Suprapubic skin (tissue), 4 donors: Measurements from ENCODE around the gene FAM24A. TPM values are rescaled to one million over a fixed set of nuclear protein-coding genes. Genes with fewer than 3 reads are reported as not detected.
A peak's percentile ranks its signal among the peaks of the same experiment; 100 is the strongest.

Source experiments
- DNase-seq, 2 donors: peaks; one replicate each; pipeline ENCODE4 v3.0.0-alpha.2; 2019; ENCODE audit warnings: low spot score in 2 of 2
- H3K27ac ChIP-seq: fragments of 200-600 bp; sonication (generic); one replicate; pipeline ENCODE4 v1.5.1; 2019
- H3K27me3 ChIP-seq: fragments of 200-600 bp; sonication (generic); one replicate; pipeline ENCODE4 v1.5.1; 2019
- H3K36me3 ChIP-seq: fragments of 200-600 bp; sonication (generic); one replicate; pipeline ENCODE4 v1.5.1; 2019
- H3K4me1 ChIP-seq: fragments of 200-600 bp; sonication (generic); one replicate; pipeline ENCODE4 v1.5.1; 2019
- H3K4me3 ChIP-seq: fragments of 200-600 bp; sonication (generic); one replicate; pipeline ENCODE4 v1.5.1; 2019; ENCODE audit warnings: mild to moderate bottlenecking
- H3K9me3 ChIP-seq: fragments of 200-600 bp; sonication (generic); one replicate; pipeline ENCODE4 v1.5.1; 2019
- EP300 ChIP-seq: sonication (generic); formaldehyde crosslinking; IDR thresholded peaks from one replicate; pipeline ENCODE4 v1.6.1; 2017; ENCODE audit warnings: antibody characterized with exemption
- POLR2A ChIP-seq, 2 donors: fragments of 450-650 bp; IDR thresholded peaks; one replicate each; pipeline ENCODE4 v1.6.1; 2017; ENCODE audit warnings: antibody characterized with exemption in 2 of 2, mild to moderate bottlenecking in 2 of 2, moderate library complexity in 2 of 2
- POLR2AphosphoS5 ChIP-seq, 3 donors: sonication (generic); formaldehyde crosslinking; IDR thresholded peaks; one replicate each; pipeline ENCODE4 v1.6.1; 2017; ENCODE audit warnings: antibody characterized with exemption in 3 of 3
- WGBS: methylation state at CpG from one replicate; pipeline ENCODE4 v1.1.5; 2018; 5-methylcytosine and 5-hydroxymethylcytosine counted together
- total RNA-seq, 4 donors: library from RNA; depleted of rRNA; stranded (reverse); fragments of >200 nt; gene quantifications; one replicate each; pipeline ENCODE4 v1.1.0, GENCODE V29; 2016
- TF ChIP-seq, protein P1 (sequence below), 2 donors: fragments of 200-600 bp in 1 of 2; fragments of 450-650 bp in 1 of 2; sonication (generic) in 1 of 2; IDR thresholded peaks; one replicate each; pipeline ENCODE4 v1.5.1; 2016 to 2019; ENCODE audit warnings: antibody characterized with exemption in 2 of 2, mild to moderate bottlenecking in 1 of 2, moderate library complexity in 1 of 2

FAM24A gene
- total RNA-seq, 4 donors from 2014 or later: not detected

- TF ChIP-seq POLR2A (IDR thresholded peaks at IDR 0.05): no peak
- TF ChIP-seq EP300: no peak
- TF ChIP-seq POLR2AphosphoS5 (IDR thresholded peaks at IDR 0.05): no peak
- TF ChIP-seq, protein P1, sequence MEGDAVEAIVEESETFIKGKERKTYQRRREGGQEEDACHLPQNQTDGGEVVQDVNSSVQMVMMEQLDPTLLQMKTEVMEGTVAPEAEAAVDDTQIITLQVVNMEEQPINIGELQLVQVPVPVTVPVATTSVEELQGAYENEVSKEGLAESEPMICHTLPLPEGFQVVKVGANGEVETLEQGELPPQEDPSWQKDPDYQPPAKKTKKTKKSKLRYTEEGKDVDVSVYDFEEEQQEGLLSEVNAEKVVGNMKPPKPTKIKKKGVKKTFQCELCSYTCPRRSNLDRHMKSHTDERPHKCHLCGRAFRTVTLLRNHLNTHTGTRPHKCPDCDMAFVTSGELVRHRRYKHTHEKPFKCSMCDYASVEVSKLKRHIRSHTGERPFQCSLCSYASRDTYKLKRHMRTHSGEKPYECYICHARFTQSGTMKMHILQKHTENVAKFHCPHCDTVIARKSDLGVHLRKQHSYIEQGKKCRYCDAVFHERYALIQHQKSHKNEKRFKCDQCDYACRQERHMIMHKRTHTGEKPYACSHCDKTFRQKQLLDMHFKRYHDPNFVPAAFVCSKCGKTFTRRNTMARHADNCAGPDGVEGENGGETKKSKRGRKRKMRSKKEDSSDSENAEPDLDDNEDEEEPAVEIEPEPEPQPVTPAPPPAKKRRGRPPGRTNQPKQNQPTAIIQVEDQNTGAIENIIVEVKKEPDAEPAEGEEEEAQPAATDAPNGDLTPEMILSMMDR (IDR thresholded peaks at IDR 0.05): no peak
- H3K9me3 ChIP-seq: no peaks in the 10 kb centered on the region
- no peak overlapping the region for H3K27ac ChIP-seq
- DNase-seq: no peak
- WGBS: 83% methylated on average over 1 of the region's 1 CpG
- H3K36me3 ChIP-seq: peaks cover 29% of the 10 kb centered on the region
- H3K4me1 ChIP-seq: no peaks in the 10 kb centered on the region
- no peak overlapping the region for H3K4me3 ChIP-seq
- no peaks in the 10 kb centered on the region for H3K27me3 ChIP-seq
These were observed 29.6 kb downstream of the FAM24A start for GRCh38 chr10:122939856-122940543.

DNA sequence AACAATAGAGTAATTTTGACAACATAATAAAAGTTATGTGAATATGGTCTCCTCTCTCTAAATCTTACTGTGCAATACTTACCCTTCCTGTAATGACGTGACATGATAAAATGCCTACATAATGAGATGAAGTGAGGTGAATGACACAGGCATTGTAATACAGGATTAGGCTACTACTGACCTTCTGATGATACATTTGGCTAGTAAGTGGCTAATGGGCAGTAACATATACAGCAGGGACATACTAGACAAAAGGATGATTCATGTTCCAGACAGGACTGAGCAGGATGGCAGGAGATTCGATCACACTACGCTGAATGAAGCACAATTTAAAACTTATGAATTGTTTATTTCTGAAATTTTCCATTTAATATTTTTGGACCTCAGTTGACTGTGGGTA, 38.9 kb downstream of the FAM24A start:
- DNase-seq: no peak
- no peak for TF ChIP-seq EP300
- no peak for TF ChIP-seq POLR2A (IDR thresholded peaks at IDR 0.05)
- TF ChIP-seq, protein P1 (IDR thresholded peaks at IDR 0.05): no peak
- no peak for TF ChIP-seq POLR2AphosphoS5 (IDR thresholded peaks at IDR 0.05)
- peaks cover 18% of the 10 kb centered on the region for H3K4me1 ChIP-seq
- 94% methylated on average over 3 of the region's 3 CpGs for WGBS
- no peaks in the 10 kb centered on the region for H3K27me3 ChIP-seq
- peaks cover 17% of the 10 kb centered on the region for H3K36me3 ChIP-seq
- H3K27ac ChIP-seq: no peak overlapping the region
- no peaks in the 10 kb centered on the region for H3K9me3 ChIP-seq
- H3K4me3 ChIP-seq: no peak overlapping the region

- peak within 1 kb of the TSS; percentile 62 for H3K4me3 ChIP-seq
- H3K27me3 ChIP-seq: no peaks in the 10 kb centered on the region
- TF ChIP-seq, protein P1 (IDR thresholded peaks at IDR 0.05): no peak
- TF ChIP-seq POLR2A (IDR thresholded peaks at IDR 0.05): no peak
- TF ChIP-seq POLR2AphosphoS5 (IDR thresholded peaks at IDR 0.05): peak in 1 of 3 donors; percentile 71
- TF ChIP-seq EP300: no peak
- H3K4me1 ChIP-seq: peaks cover 24% of the 10 kb centered on the region
- H3K36me3 ChIP-seq: peaks cover 2% of the 10 kb centered on the region
- no peaks in the 10 kb centered on the region for H3K9me3 ChIP-seq
- DNase-seq: peak; percentile 97
- 8% methylated on average over 33 of the region's 77 CpGs for WGBS
- peak within 1 kb of the TSS; percentile 39 for H3K27ac ChIP-seq
These were observed 43.7 kb downstream of the FAM24A start, which contains the start of gene C10orf88 for GRCh38 chr10:122953902-122954730. Gene C10orf88 (minus strand): TSS chr10:122954227. CDS start chr10:122954178, 49 bp downstream.

GRCh38 chr10:122954731-122955050, 44.3 kb downstream of the FAM24A start:
- Histone ChIP-seq H3K4me3 (peak overlapping the region; percentile 62), H3K36me3 (no peaks in the 10 kb centered on the region), H3K27me3 (no peaks in the 10 kb centered on the region), H3K27ac (no peak overlapping the region), H3K4me1 (peaks cover 24% of the 10 kb centered on the region), H3K9me3 (no peaks in the 10 kb centered on the region)
- 80% methylated on average over 12 of the region's 13 CpGs for WGBS
- TF ChIP-seq EP300: no peak
- no peak for TF ChIP-seq POLR2AphosphoS5 (IDR thresholded peaks at IDR 0.05)
- no peak for TF ChIP-seq POLR2A (IDR thresholded peaks at IDR 0.05)
- TF ChIP-seq, protein P1 (IDR thresholded peaks at IDR 0.05): no peak
- DNase-seq: peak in 1 of 2 donors; percentile 62

GRCh38 chr10:122955892-122956291, 45.5 kb downstream of the FAM24A start:
- DNase-seq: no peak
- Histone ChIP-seq H3K36me3 (no peaks in the 10 kb centered on the region), H3K4me3 (no peak overlapping the region), H3K27me3 (no peaks in the 10 kb centered on the region), H3K4me1 (peaks cover 24% of the 10 kb centered on the region), H3K9me3 (no peaks in the 10 kb centered on the region), H3K27ac (no peak overlapping the region)
- WGBS: 92% methylated on average over 1 of the region's 1 CpG
- TF ChIP-seq POLR2AphosphoS5 (IDR thresholded peaks at IDR 0.05) (no peak), EP300 (no peak), POLR2A (IDR thresholded peaks at IDR 0.05) (no peak)
- TF ChIP-seq, protein P1 (IDR thresholded peaks at IDR 0.05): no peak
